PC-3 (cell line): ENCODE measurements around the gene AGPAT3. TPM values are rescaled to one million over a fixed set of nuclear protein-coding genes. Genes with fewer than 3 reads are reported as not detected.

Source experiments
- ATAC-seq: fragments of 200-7000 bp; cut with Tn5 transposase; 2 replicates; pipeline ENCODE4 v1.9.1; 2020; ENCODE audit warnings: mild to moderate bottlenecking, moderate library complexity
- BruUV-seq: library from RNA; stranded (reverse); fragments of 400-500 nt; replicated peaks from 2 replicates; lab custom pipeline; 2021; lab: Mats Ljungman, UMichigan
- CTCF ChIA-PET: fragments of 300-600 bp; sonication (Branson Sonifier 250); formaldehyde crosslinking; loops from one replicate; lab custom pipeline; 2022; ENCODE audit warnings: antibody characterized with exemption; lab: Charles Lee
- POLR2A ChIA-PET: fragments of 300-600 bp; sonication (Branson Sonifier 250); formaldehyde crosslinking; loops from one replicate; lab custom pipeline; 2022; ENCODE audit warnings: antibody characterized with exemption; ENCODE audit not compliant: unreplicated experiment; lab: Charles Lee
- DNase-seq: peaks from one replicate; pipeline ENCODE4 v3.0.0-alpha.2; 2015
- H2AFZ ChIP-seq: fragments of 300-600 bp; sonication (generic); 2 replicates; pipeline ENCODE4 v1.6.0; 2016; ENCODE audit warnings: antibody characterized with exemption, low read length
- H3F3A ChIP-seq: fragments of 300-600 bp; sonication (generic); one replicate; pipeline ENCODE4 v1.6.0; 2017; ENCODE audit warnings: antibody characterized with exemption, low read length, control low read depth, mild to moderate bottlenecking; ENCODE audit not compliant: unreplicated experiment
- H3K27ac ChIP-seq: fragments of 300-600 bp; sonication (generic); 2 replicates; pipeline ENCODE4 v1.5.1; 2016; ENCODE audit warnings: mild to moderate bottlenecking, low read length
- H3K27me3 ChIP-seq: fragments of 300-600 bp; sonication (generic); 2 replicates; pipeline ENCODE4 v1.6.1; 2016; ENCODE audit warnings: low read length, mixed read lengths
- H3K36me3 ChIP-seq: fragments of 300-600 bp; sonication (generic); 2 replicates; pipeline ENCODE4 v1.6.1; 2016; ENCODE audit warnings: low read depth, mixed run types, low read length, mixed read lengths
- H3K4me1 ChIP-seq: fragments of 300-600 bp; sonication (generic); 2 replicates; pipeline ENCODE4 v1.5.1; 2016; ENCODE audit warnings: low read length; ENCODE audit not compliant: insufficient read depth
- H3K4me2 ChIP-seq: fragments of 300-600 bp; sonication (generic); 2 replicates; pipeline ENCODE4 v1.6.0; 2016; ENCODE audit warnings: low read length
- H3K4me3 ChIP-seq: fragments of 300-600 bp; sonication (generic); 2 replicates; pipeline ENCODE4 v1.5.1; 2016; ENCODE audit warnings: mild to moderate bottlenecking, low read length, mixed read lengths
- H3K79me2 ChIP-seq: fragments of 300-600 bp; sonication (generic); 2 replicates; pipeline ENCODE4 v1.6.1; 2017; ENCODE audit warnings: low read length, mixed read lengths
- H3K9ac ChIP-seq: fragments of 300-600 bp; sonication (generic); 2 replicates; pipeline ENCODE4 v1.6.0; 2016; ENCODE audit warnings: mild to moderate bottlenecking, low read length
- H3K9me2 ChIP-seq: fragments of 300-600 bp; sonication (generic); replicated peaks from 2 replicates; pipeline ENCODE4 v1.6.1; 2016; ENCODE audit warnings: mixed run types, low read length, mixed read lengths
- H3K9me3 ChIP-seq: fragments of 300-600 bp; sonication (generic); 2 replicates; pipeline ENCODE4 v1.6.1; 2016; ENCODE audit warnings: low read length, mixed read lengths
- H4K20me1 ChIP-seq: fragments of 300-600 bp; sonication (generic); 2 replicates; pipeline ENCODE4 v1.6.1; 2016; ENCODE audit warnings: low read length, mixed read lengths
- EZH2 ChIP-seq: fragments of 300-600 bp; sonication (generic); IDR thresholded peaks from one replicate; pipeline ENCODE4 v1.6.1; 2017; ENCODE audit warnings: antibody characterized with exemption, mild to moderate bottlenecking, low read length; ENCODE audit not compliant: unreplicated experiment
- EZH2phosphoT487 ChIP-seq: fragments of 300-600 bp; sonication (generic); IDR thresholded peaks from 2 replicates; pipeline ENCODE4 v1.6.1; 2018; ENCODE audit warnings: mild to moderate bottlenecking, antibody characterized with exemption, low read length, borderline replicate concordance
- intact Hi-C: fragments of 100-400 bp; cut with micrococcal nuclease; formaldehyde crosslinking; loops from 2 replicates; pipeline ENCODE4 v1.9.0; 2023
- total RNA-seq: library from RNA; depleted of rRNA; stranded (reverse); fragments of >200 nt; gene quantifications from 2 replicates; pipeline ENCODE4 v1.2.3, GENCODE V29; 2014
- TF ChIP-seq, protein P1 (sequence below): fragments of 300-600 bp; sonication (generic); conservative IDR thresholded peaks from 2 replicates; pipeline ENCODE4 v1.5.1; 2017; ENCODE audit warnings: antibody characterized with exemption, low read depth, mild to moderate bottlenecking, low read length

Gene AGPAT3
- total RNA-seq, 1 experiment from 2014 or later = 76.1 TPM

DNA sequence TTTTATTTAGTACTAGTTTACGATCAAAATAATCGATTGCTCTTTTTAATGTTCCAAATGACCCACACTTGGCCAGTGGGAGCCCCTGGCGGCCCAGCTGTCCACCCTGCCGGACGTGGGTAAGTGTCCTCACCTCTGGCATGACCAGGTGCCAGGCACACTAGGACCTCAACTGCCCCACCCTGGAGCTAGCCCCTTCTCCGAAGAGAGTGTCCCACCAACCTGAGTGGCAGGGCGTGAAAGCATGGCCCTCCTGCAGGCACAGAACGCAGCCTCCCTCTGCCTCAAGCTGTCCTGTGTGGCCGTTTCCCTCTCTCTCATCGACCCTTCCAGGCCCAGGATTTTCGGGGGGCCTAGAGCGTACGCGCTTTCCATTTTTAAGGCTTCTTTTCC lies 32.9 kb upstream of the AGPAT3 start:
- Histone ChIP-seq H3K27me3 (no peaks in the 10 kb centered on the region), H3K27ac (no peak overlapping the region), H3K79me2 (no peaks in the 10 kb centered on the region), H3K36me3 (no peaks in the 10 kb centered on the region), H2AFZ (no peak overlapping the region), H3F3A (no peaks in the 10 kb centered on the region), H4K20me1 (no peaks in the 10 kb centered on the region), H3K4me2 (no peak overlapping the region), H3K9me2 (no peaks in the 10 kb centered on the region), H3K4me1 (no peaks in the 10 kb centered on the region), H3K9ac (no peak overlapping the region), H3K4me3 (no peak overlapping the region), H3K9me3 (no peaks in the 10 kb centered on the region)
- CTCF ChIA-PET = no interaction called here
- no TSS peak for BruUV-seq
- DNase-seq (no peak), ATAC-seq (no peak)
- POLR2A ChIA-PET = no interaction called here
- TF ChIP-seq EZH2 = no peak
- intact Hi-C loops = no loop called here

GRCh38 chr21:43832648-43833047 lies 32.4 kb upstream of the AGPAT3 start:
- Histone ChIP-seq H3K27me3 (no peaks in the 10 kb centered on the region), H3K4me2 (no peak overlapping the region), H3K79me2 (no peaks in the 10 kb centered on the region), H3F3A (no peaks in the 10 kb centered on the region), H2AFZ (no peak overlapping the region), H3K9ac (no peak overlapping the region), H3K27ac (no peak overlapping the region), H3K9me3 (no peaks in the 10 kb centered on the region), H3K36me3 (no peaks in the 10 kb centered on the region), H3K9me2 (no peaks in the 10 kb centered on the region), H4K20me1 (no peaks in the 10 kb centered on the region), H3K4me3 (no peak overlapping the region), H3K4me1 (no peaks in the 10 kb centered on the region)
- TF ChIP-seq EZH2phosphoT487 (no peak), EZH2 (no peak)
- TF ChIP-seq, protein P1, sequence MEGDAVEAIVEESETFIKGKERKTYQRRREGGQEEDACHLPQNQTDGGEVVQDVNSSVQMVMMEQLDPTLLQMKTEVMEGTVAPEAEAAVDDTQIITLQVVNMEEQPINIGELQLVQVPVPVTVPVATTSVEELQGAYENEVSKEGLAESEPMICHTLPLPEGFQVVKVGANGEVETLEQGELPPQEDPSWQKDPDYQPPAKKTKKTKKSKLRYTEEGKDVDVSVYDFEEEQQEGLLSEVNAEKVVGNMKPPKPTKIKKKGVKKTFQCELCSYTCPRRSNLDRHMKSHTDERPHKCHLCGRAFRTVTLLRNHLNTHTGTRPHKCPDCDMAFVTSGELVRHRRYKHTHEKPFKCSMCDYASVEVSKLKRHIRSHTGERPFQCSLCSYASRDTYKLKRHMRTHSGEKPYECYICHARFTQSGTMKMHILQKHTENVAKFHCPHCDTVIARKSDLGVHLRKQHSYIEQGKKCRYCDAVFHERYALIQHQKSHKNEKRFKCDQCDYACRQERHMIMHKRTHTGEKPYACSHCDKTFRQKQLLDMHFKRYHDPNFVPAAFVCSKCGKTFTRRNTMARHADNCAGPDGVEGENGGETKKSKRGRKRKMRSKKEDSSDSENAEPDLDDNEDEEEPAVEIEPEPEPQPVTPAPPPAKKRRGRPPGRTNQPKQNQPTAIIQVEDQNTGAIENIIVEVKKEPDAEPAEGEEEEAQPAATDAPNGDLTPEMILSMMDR = no peak
- DNase-seq = no peak
- ChIA-PET POLR2A (no interaction called here), CTCF (no interaction called here)
- intact Hi-C loops = no loop called here
- no TSS peak for BruUV-seq
- no peak for ATAC-seq

- TF ChIP-seq, protein P1 = no peak
- Histone ChIP-seq H3K4me2 (no peak overlapping the region), H3K36me3 (no peaks in the 10 kb centered on the region), H3K27ac (no peak overlapping the region), H3K9me3 (no peaks in the 10 kb centered on the region), H3K4me1 (no peaks in the 10 kb centered on the region), H4K20me1 (no peaks in the 10 kb centered on the region), H3K27me3 (no peaks in the 10 kb centered on the region), H3K9ac (no peak overlapping the region), H2AFZ (no peak overlapping the region), H3K9me2 (no peaks in the 10 kb centered on the region), H3F3A (no peaks in the 10 kb centered on the region), H3K4me3 (no peak overlapping the region), H3K79me2 (no peaks in the 10 kb centered on the region)
- POLR2A ChIA-PET = no interaction called here
- ATAC-seq (no peak), DNase-seq (no peak)
- BruUV-seq = no TSS peak
- intact Hi-C loops = no loop called here
- CTCF ChIA-PET = no interaction called here
These were observed 30.7 kb upstream of the AGPAT3 start for GRCh38 chr21:43834146-43834905.
